DOHH2 (cell line): ENCODE measurements around the gene ZNF35.

Experiments used
- EZH2phosphoT487 ChIP-seq: fragments of 200-600 bp; sonication (generic); IDR thresholded peaks from 2 replicates; pipeline ENCODE4 v1.6.1; 2017; ENCODE audit warnings: borderline replicate concordance, mild to moderate bottlenecking, antibody characterized with exemption, low read length, moderate library complexity, mixed read lengths
- TF ChIP-seq, protein P1 (sequence below): fragments of 200-600 bp; sonication (generic); IDR thresholded peaks from one replicate; pipeline ENCODE4 v1.5.1; 2014; ENCODE audit warnings: antibody characterized with exemption, mild to moderate bottlenecking, low read depth, low read length; ENCODE audit not compliant: poor library complexity, severe bottlenecking

DNA sequence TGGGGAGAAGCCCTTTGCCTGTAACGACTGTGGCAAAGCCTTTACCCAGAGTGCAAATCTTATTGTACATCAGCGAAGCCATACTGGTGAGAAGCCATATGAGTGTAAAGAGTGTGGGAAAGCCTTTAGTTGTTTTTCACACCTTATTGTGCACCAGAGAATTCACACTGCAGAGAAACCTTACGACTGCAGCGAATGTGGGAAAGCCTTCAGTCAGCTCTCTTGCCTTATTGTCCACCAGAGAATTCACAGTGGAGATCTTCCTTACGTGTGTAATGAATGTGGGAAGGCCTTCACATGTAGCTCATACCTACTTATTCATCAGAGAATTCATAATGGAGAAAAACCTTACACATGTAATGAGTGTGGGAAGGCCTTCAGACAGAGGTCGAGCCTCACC is 10.9 kb downstream of the ZNF35 start:
- TF ChIP-seq, protein P1, sequence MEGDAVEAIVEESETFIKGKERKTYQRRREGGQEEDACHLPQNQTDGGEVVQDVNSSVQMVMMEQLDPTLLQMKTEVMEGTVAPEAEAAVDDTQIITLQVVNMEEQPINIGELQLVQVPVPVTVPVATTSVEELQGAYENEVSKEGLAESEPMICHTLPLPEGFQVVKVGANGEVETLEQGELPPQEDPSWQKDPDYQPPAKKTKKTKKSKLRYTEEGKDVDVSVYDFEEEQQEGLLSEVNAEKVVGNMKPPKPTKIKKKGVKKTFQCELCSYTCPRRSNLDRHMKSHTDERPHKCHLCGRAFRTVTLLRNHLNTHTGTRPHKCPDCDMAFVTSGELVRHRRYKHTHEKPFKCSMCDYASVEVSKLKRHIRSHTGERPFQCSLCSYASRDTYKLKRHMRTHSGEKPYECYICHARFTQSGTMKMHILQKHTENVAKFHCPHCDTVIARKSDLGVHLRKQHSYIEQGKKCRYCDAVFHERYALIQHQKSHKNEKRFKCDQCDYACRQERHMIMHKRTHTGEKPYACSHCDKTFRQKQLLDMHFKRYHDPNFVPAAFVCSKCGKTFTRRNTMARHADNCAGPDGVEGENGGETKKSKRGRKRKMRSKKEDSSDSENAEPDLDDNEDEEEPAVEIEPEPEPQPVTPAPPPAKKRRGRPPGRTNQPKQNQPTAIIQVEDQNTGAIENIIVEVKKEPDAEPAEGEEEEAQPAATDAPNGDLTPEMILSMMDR, result no peak
- no peak for TF ChIP-seq EZH2phosphoT487
